Measurements from ENCODE around the gene TSPAN9. TPM values are rescaled to one million over a fixed set of nuclear protein-coding genes. Genes with fewer than 3 reads are reported as not detected.

TSPAN9 gene
- total RNA-seq, 1 experiment from 2014 or later = 23.0 TPM

- Histone ChIP-seq H3K27me3 (replicated peaks) (peaks cover 4% of the 10 kb centered on the region; the same call in 1 of the 2 replicates), H3K9me3 (replicated peaks) (no peaks in the 10 kb centered on the region), H3K4me3 (no peak overlapping the region), H3K4me1 (replicated peaks) (peaks cover 26% of the 10 kb centered on the region), H3K27ac (peak overlapping the region; percentile 43), H3K36me3 (no peaks in the 10 kb centered on the region)
- DNase-seq (ENCODE audit: low read depth in 1 of 2, low spot score in 2 of 2) = peak; percentile 57 to 86
Measured at GRCh38 chr12:3304436-3305165, 227.4 kb downstream of the TSPAN9 start.

- no peak for DNase-seq (ENCODE audit: low read depth in 1 of 2, low spot score in 2 of 2)
- Histone ChIP-seq H3K4me3 (no peak overlapping the region), H3K36me3 (no peaks in the 10 kb centered on the region), H3K27me3 (replicated peaks) (peaks cover 4% of the 10 kb centered on the region; the same call in 1 of the 2 replicates), H3K9me3 (replicated peaks) (no peaks in the 10 kb centered on the region), H3K27ac (no peak overlapping the region), H3K4me1 (replicated peaks) (peaks cover 17% of the 10 kb centered on the region)
Measured at GRCh38 chr12:3305464-3305863, 228.3 kb downstream of the TSPAN9 start.

GRCh38 chr12:3305904-3306619 is 228.9 kb downstream of the TSPAN9 start:
- Histone ChIP-seq H3K36me3 (no peaks in the 10 kb centered on the region), H3K9me3 (replicated peaks) (no peaks in the 10 kb centered on the region), H3K27me3 (replicated peaks) (peaks cover 4% of the 10 kb centered on the region; the same call in 1 of the 2 replicates), H3K4me3 (no peak overlapping the region), H3K4me1 (replicated peaks) (peaks cover 13% of the 10 kb centered on the region), H3K27ac (no peak overlapping the region)
- no peak for DNase-seq (ENCODE audit: low read depth in 1 of 2, low spot score in 2 of 2)

GRCh38 chr12:3307389-3307788 is 230.2 kb downstream of the TSPAN9 start:
- peaks cover 4% of the 10 kb centered on the region; the same call in 1 of the 2 replicates for H3K27me3 ChIP-seq (replicated peaks)
- H3K9me3 ChIP-seq (replicated peaks) = no peaks in the 10 kb centered on the region
- H3K4me3 ChIP-seq = no peak overlapping the region
- peaks cover 13% of the 10 kb centered on the region for H3K4me1 ChIP-seq (replicated peaks)
- no peak overlapping the region for H3K27ac ChIP-seq
- no peak for DNase-seq (ENCODE audit: low read depth in 1 of 2, low spot score in 2 of 2)
- no peaks in the 10 kb centered on the region for H3K36me3 ChIP-seq

DNA sequence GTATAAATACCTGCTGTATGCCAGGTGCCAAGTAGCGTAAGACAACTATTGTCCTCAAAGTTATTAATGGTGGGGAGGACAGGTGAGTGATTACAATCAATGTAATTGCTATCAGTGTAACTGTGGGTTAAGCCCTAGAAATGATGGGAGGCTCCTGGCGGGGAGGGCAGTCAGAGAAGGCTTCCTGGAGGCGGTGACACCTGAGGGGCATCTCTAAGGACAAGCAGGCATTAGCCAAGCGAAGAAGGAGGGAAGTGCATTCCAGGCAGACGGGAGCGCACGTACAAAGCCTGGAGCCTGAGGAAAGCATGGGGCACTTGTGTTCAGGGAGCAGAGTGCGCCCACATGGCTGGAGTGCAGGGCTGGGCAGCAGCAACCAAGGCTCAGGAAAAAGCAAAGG is 230.9 kb downstream of the TSPAN9 start:
- H3K9me3 ChIP-seq (replicated peaks) = no peaks in the 10 kb centered on the region
- no peak for DNase-seq (ENCODE audit: low read depth in 1 of 2, low spot score in 2 of 2)
- peaks cover 4% of the 10 kb centered on the region; the same call in 1 of the 2 replicates for H3K27me3 ChIP-seq (replicated peaks)
- no peak overlapping the region for H3K27ac ChIP-seq
- H3K36me3 ChIP-seq = no peaks in the 10 kb centered on the region
- peaks cover 14% of the 10 kb centered on the region for H3K4me1 ChIP-seq (replicated peaks)
- no peak overlapping the region for H3K4me3 ChIP-seq

DNA sequence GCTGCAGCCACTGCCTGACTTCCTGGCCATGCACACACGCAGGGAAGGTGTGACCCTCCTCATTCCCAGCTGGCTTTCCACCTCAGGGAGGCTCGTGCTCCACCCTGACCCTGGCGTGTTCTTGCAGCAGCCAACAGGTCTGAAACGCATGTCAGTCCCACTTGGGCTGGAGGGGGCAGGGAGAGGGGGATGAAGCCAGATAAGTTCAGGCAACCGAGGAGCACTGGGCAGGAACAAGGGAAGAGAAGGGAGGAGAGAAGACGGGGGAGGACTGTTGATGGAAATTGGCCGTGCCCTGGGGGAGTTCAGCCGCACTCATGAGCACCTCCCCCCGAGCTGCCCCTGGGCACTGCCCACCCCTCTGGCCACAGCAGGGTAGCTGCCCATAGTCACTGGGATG is 231.4 kb downstream of the TSPAN9 start:
- Histone ChIP-seq H3K27ac (no peak overlapping the region), H3K4me1 (replicated peaks) (peaks cover 20% of the 10 kb centered on the region), H3K36me3 (no peaks in the 10 kb centered on the region), H3K4me3 (no peak overlapping the region), H3K9me3 (replicated peaks) (no peaks in the 10 kb centered on the region), H3K27me3 (replicated peaks) (peaks cover 4% of the 10 kb centered on the region; the same call in 1 of the 2 replicates)
- DNase-seq (ENCODE audit: low read depth in 1 of 2, low spot score in 2 of 2) = no peak

- H3K36me3 ChIP-seq = no peaks in the 10 kb centered on the region
- H3K27me3 ChIP-seq (replicated peaks) = peaks cover 4% of the 10 kb centered on the region; the same call in 1 of the 2 replicates
- H3K4me1 ChIP-seq (replicated peaks) = peaks cover 9% of the 10 kb centered on the region
- no peak overlapping the region for H3K4me3 ChIP-seq
- no peaks in the 10 kb centered on the region for H3K9me3 ChIP-seq (replicated peaks)
- H3K27ac ChIP-seq = no peak overlapping the region
- no peak for DNase-seq (ENCODE audit: low read depth in 1 of 2, low spot score in 2 of 2)
Measured at GRCh38 chr12:3309805-3310204, 232.6 kb downstream of the TSPAN9 start.

DNA sequence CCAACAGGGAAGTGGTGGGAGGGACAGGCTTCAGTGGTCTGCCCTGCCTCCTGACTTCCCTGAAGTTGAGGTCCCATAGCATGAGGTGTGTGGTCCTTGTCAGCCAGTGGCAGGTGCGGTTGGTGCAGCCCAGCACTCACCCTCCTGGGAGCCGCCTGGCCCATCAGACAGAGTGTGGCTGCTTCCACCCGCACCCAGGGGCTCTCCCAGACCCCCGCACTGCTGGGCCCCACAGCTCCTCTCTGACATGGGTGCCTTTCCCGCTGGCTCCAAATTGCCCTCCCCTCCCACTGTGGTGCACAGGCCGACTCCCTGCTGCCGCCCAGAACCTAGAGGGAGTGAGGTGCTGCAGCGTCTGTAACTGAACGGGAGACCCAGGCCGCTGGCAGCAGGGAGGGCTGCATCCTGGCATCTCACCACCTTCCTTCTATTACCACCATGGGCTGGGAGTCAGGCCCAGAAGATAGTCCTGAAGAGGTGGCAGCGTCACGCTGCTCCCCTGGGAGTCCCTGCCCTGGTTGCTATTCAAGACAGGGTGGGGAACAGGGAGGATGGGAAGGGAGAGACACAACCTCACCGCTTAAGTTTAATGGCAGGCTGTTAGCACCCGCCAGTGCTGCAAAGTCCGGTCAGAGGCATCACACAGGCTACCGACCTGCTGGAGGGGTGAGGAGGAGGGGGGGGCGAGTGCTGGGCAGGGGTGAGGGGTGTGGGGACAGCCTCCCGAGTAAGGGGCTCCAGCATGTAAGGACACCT is 233.3 kb downstream of the TSPAN9 start:
- DNase-seq (ENCODE audit: low read depth in 1 of 2, low spot score in 2 of 2) = no peak
- Histone ChIP-seq H3K4me3 (no peak overlapping the region), H3K27ac (no peak overlapping the region), H3K9me3 (replicated peaks) (no peaks in the 10 kb centered on the region), H3K4me1 (replicated peaks) (peaks cover 7% of the 10 kb centered on the region; the same call in 1 of the 2 replicates), H3K36me3 (no peaks in the 10 kb centered on the region), H3K27me3 (replicated peaks) (peaks cover 8% of the 10 kb centered on the region)

- no peaks in the 10 kb centered on the region for H3K9me3 ChIP-seq (replicated peaks)
- H3K4me3 ChIP-seq = no peak overlapping the region
- H3K36me3 ChIP-seq = no peaks in the 10 kb centered on the region
- no peak overlapping the region for H3K27ac ChIP-seq
- peaks cover 7% of the 10 kb centered on the region; the same call in 1 of the 2 replicates for H3K4me1 ChIP-seq (replicated peaks)
- H3K27me3 ChIP-seq (replicated peaks) = peaks cover 11% of the 10 kb centered on the region
- DNase-seq (ENCODE audit: low read depth in 1 of 2, low spot score in 2 of 2) = no peak
Measured at GRCh38 chr12:3311027-3311402, 233.8 kb downstream of the TSPAN9 start.

GRCh38 chr12:3311491-3312103 is 234.4 kb downstream of the TSPAN9 start:
- Histone ChIP-seq H3K27me3 (replicated peaks) (peaks cover 11% of the 10 kb centered on the region), H3K27ac (no peak overlapping the region), H3K36me3 (no peaks in the 10 kb centered on the region), H3K4me1 (replicated peaks) (peaks cover 7% of the 10 kb centered on the region; the same call in 1 of the 2 replicates), H3K4me3 (no peak overlapping the region), H3K9me3 (replicated peaks) (no peaks in the 10 kb centered on the region)
- DNase-seq (ENCODE audit: low read depth in 1 of 2, low spot score in 2 of 2) = no peak

GRCh38 chr12:3313066-3313465 is 235.9 kb downstream of the TSPAN9 start:
- peak in 1 of 2 experiments; percentile 31 for DNase-seq (ENCODE audit: low read depth in 1 of 2, low spot score in 2 of 2)
- Histone ChIP-seq H3K4me3 (no peak overlapping the region), H3K36me3 (no peaks in the 10 kb centered on the region), H3K27ac (no peak overlapping the region), H3K4me1 (replicated peaks) (peaks cover 7% of the 10 kb centered on the region; the same call in 1 of the 2 replicates), H3K27me3 (replicated peaks) (peaks cover 9% of the 10 kb centered on the region), H3K9me3 (replicated peaks) (no peaks in the 10 kb centered on the region)

DNA sequence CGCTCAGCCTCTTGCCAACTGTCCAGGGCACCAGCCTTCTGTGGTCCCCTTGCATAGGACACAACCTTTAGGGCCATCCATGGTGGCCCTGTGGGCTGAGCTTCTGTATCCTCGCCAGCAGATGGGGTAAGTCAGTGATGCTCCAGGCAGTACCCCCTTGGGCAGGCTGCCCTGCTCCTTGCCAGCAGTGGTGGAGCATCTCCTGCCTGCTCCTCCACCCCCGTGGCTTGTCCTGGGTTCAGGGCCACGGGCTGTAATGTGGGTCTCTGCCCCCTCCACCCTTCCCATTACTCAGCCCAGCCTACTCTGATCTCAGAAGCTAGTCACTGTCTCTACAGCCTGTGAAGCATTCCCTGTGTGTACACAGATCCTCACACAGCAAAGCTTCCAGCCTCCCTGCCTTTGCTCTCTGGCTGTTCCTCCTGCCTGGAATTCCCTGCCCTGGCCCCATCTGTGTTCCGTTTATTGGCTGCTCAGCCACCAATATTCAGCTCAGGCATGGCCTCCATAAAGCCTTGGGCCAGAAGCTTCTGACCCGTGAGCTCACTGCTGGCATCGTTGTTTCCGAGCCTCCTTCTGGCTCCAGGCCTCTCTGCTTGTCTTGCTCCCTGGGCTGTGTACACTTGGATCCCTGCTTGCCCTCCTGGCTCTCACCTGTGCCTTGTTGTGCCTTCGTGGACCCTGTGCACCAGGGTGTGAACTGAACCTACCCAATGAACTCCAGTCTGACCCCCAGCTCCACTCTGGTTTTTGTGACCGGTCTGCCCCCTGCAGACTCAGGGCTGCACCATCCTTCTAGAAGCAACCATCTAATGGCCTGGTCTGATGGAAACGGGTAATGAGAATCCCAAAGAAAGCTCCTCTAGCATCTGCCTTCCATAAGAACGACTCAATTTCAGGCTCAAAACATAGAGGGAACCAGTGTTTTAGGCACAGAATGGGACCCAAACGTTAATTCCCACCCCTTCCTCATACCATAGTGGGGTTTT is 236.8 kb downstream of the TSPAN9 start:
- H3K9me3 ChIP-seq (replicated peaks) = no peaks in the 10 kb centered on the region
- no peak overlapping the region for H3K27ac ChIP-seq
- peaks cover 9% of the 10 kb centered on the region for H3K27me3 ChIP-seq (replicated peaks)
- H3K4me1 ChIP-seq (replicated peaks) = peaks cover 7% of the 10 kb centered on the region; the same call in 1 of the 2 replicates
- peak in 1 of 2 experiments; percentile 20 for DNase-seq (ENCODE audit: low read depth in 1 of 2, low spot score in 2 of 2)
- no peaks in the 10 kb centered on the region for H3K36me3 ChIP-seq
- no peak overlapping the region for H3K4me3 ChIP-seq

All from SJSA1 (cell line).